SK-N-MC (cell line): ENCODE results near the gene UBXN11.

Experiments used
- DNase-seq: peaks from one replicate; pipeline ENCODE4 v3.0.0-alpha.2; 2011; ENCODE audit warnings: low read depth, low spot score
- H3K27ac ChIP-seq: fragments of 200-600 bp; sonication (generic); 2 replicates; pipeline ENCODE4 v1.5.1; 2016; ENCODE audit warnings: mixed run types
- H3K36me3 ChIP-seq: fragments of 200-600 bp; sonication (generic); 2 replicates; pipeline ENCODE4 v1.6.1; 2017; ENCODE audit warnings: antibody characterized with exemption, low read length, mixed read lengths; ENCODE audit not compliant: insufficient read depth
- H3K4me3 ChIP-seq: fragments of 200-600 bp; sonication (generic); 2 replicates; pipeline ENCODE4 v1.5.1; 2016
- H3K9ac ChIP-seq: fragments of 200-600 bp; sonication (generic); 2 replicates; pipeline ENCODE4 v1.8.0; 2017; ENCODE audit warnings: mixed run types, mixed read lengths; ENCODE audit not compliant: insufficient read length
- H3K9me3 ChIP-seq: fragments of 200-600 bp; sonication (generic); 2 replicates; pipeline ENCODE4 v1.6.1; 2017; ENCODE audit warnings: low read depth, mild to moderate bottlenecking, antibody characterized with exemption, low read length, moderate library complexity, mixed read lengths
- EZH2 ChIP-seq: fragments of 200-600 bp; sonication (generic); IDR thresholded peaks from one replicate; pipeline ENCODE4 v1.6.1; 2017; ENCODE audit warnings: antibody characterized with exemption
- FOXP2 ChIP-seq: optimal IDR thresholded peaks from 2 replicates; pipeline ENCODE3; 2011; ENCODE audit warnings: mild to moderate bottlenecking, moderate library complexity; ENCODE audit not compliant: insufficient read depth; ENCODE audit errors: extremely low read length, control extremely low read depth
- POLR2AphosphoS5 ChIP-seq: IDR thresholded peaks from 2 replicates; pipeline ENCODE4 v1.6.1; 2012; ENCODE audit warnings: mild to moderate bottlenecking, low read depth, low read length, borderline replicate concordance

The UBXN11 gene

DNA sequence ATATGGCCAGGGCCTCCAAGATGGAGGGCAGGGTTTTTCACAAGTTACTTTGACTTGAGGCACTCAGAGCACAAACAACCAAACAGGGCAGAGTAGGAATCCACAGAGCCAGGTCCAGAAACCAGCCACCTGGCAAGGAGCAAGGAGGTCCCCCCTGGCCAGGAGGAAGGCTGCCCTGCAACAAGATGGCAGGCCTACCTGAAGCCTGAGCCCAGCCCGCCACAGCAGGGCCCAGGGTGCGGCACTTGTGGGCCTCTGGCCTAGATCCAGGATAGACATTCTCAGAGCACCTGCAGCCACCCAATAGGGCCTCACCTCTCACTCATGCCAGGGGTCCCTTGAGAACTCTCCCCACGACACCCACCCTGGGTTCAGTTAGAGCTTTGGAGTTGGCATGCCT lies 15.0 kb downstream of the UBXN11 start:
- no peaks in the 10 kb centered on the region for H3K36me3 ChIP-seq
- no peak overlapping the region for H3K4me3 ChIP-seq
- H3K27ac ChIP-seq: no peak overlapping the region
- H3K9ac ChIP-seq: no peak overlapping the region
- H3K9me3 ChIP-seq: no peaks in the 10 kb centered on the region
- no peak for TF ChIP-seq FOXP2
- TF ChIP-seq EZH2: no peak
- TF ChIP-seq POLR2AphosphoS5: no peak
- no peak for DNase-seq

GRCh38 chr1:26290882-26291261 lies 15.6 kb downstream of the UBXN11 start:
- Histone ChIP-seq H3K36me3 (no peaks in the 10 kb centered on the region), H3K9ac (no peak overlapping the region), H3K4me3 (no peak overlapping the region), H3K9me3 (no peaks in the 10 kb centered on the region), H3K27ac (no peak overlapping the region)
- no peak for TF ChIP-seq POLR2AphosphoS5
- TF ChIP-seq FOXP2: no peak
- no peak for TF ChIP-seq EZH2
- no peak for DNase-seq

- no peak overlapping the region for H3K4me3 ChIP-seq
- no peak overlapping the region for H3K9ac ChIP-seq
- no peak overlapping the region for H3K27ac ChIP-seq
- no peaks in the 10 kb centered on the region for H3K9me3 ChIP-seq
- TF ChIP-seq POLR2AphosphoS5: no peak
- no peak for TF ChIP-seq EZH2
- no peak for TF ChIP-seq FOXP2
- no peaks in the 10 kb centered on the region for H3K36me3 ChIP-seq
- no peak for DNase-seq
These were observed 16.1 kb downstream of the UBXN11 start for GRCh38 chr1:26290122-26290881.

GRCh38 chr1:26289158-26290059 lies 17.0 kb downstream of the UBXN11 start:
- TF ChIP-seq POLR2AphosphoS5 (no peak), EZH2 (no peak), FOXP2 (no peak)
- Histone ChIP-seq H3K4me3 (no peak overlapping the region), H3K9ac (no peak overlapping the region), H3K27ac (no peak overlapping the region), H3K9me3 (no peaks in the 10 kb centered on the region), H3K36me3 (no peaks in the 10 kb centered on the region)
- no peak for DNase-seq

DNA sequence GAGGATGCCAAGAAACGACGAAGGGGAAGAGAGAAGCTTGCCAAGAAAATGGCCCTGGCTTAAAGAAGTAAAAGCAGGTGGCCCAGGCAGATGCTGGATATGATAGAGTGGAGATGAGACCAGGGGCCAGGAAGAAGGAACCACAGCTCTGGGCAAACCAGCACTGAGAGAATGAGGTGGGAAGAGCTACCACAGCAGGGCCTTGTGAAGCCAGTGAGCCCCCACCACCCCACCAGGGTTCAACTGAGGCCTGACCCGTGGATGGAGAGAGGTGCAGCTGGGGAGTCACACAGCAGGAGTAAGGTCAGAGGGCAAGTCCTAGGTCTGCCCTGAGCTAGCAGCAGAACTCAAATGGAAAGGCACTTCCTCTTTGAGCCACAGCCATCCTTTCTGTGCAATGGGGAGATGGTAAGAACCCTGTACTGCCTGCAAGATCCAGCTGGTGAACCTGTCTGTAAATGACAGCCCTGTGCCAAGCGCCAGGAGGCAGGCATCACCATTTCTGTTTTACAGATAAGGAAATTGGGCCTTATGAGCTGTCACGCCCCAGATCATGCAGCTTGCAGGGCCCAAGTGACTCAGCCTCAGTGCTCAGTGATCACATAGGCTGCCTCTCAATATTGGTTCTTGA lies 18.0 kb downstream of the UBXN11 start:
- TF ChIP-seq EZH2: no peak
- no peak for TF ChIP-seq FOXP2
- no peak for TF ChIP-seq POLR2AphosphoS5
- H3K9ac ChIP-seq: no peak overlapping the region
- H3K27ac ChIP-seq: no peak overlapping the region
- H3K9me3 ChIP-seq: no peaks in the 10 kb centered on the region
- DNase-seq: no peak
- H3K36me3 ChIP-seq: no peaks in the 10 kb centered on the region
- H3K4me3 ChIP-seq: no peak overlapping the region

DNA sequence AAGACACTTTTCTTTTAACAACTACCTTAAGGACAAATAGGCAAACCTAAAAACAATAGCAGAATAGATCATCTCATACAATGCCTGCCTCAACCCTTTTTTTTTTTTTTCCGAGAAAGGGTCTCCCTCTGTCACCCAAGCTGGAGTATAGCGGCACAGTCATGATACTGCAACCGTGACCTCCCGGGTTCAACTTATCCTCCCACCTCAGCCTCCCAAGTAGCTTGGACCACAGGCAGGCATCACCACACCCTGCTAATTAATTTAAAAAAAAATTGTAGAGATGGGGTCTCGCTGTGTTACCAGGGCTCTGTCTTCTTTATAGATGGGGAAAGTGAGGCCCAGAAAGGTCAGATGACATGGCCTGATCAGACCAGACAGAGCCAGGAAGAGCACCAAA lies 18.6 kb downstream of the UBXN11 start:
- no peak for TF ChIP-seq POLR2AphosphoS5
- no peak for TF ChIP-seq EZH2
- no peak for TF ChIP-seq FOXP2
- no peaks in the 10 kb centered on the region for H3K36me3 ChIP-seq
- no peak for DNase-seq
- H3K27ac ChIP-seq: no peak overlapping the region
- H3K9ac ChIP-seq: no peak overlapping the region
- no peak overlapping the region for H3K4me3 ChIP-seq
- no peaks in the 10 kb centered on the region for H3K9me3 ChIP-seq

- Histone ChIP-seq H3K9me3 (no peaks in the 10 kb centered on the region), H3K9ac (no peak overlapping the region), H3K27ac (no peak overlapping the region), H3K36me3 (no peaks in the 10 kb centered on the region), H3K4me3 (no peak overlapping the region)
- TF ChIP-seq EZH2: no peak
- TF ChIP-seq FOXP2: no peak
- no peak for TF ChIP-seq POLR2AphosphoS5
- DNase-seq: no peak
These were observed 19.3 kb downstream of the UBXN11 start for GRCh38 chr1:26287033-26287711.

GRCh38 chr1:26286064-26286416 lies 20.4 kb downstream of the UBXN11 start:
- no peak overlapping the region for H3K27ac ChIP-seq
- DNase-seq: no peak
- H3K4me3 ChIP-seq: no peak overlapping the region
- H3K9ac ChIP-seq: no peak overlapping the region
- TF ChIP-seq EZH2: no peak
- no peak for TF ChIP-seq FOXP2
- no peak for TF ChIP-seq POLR2AphosphoS5
- no peaks in the 10 kb centered on the region for H3K9me3 ChIP-seq
- H3K36me3 ChIP-seq: no peaks in the 10 kb centered on the region
